ENCODE results near the gene TRIO.
"Not testable (repeated sequence)": the region's sequence is repeated elsewhere in the genome, so short reads cannot be mapped to it uniquely, and the experiment has no call there.

The TRIO gene

DNA sequence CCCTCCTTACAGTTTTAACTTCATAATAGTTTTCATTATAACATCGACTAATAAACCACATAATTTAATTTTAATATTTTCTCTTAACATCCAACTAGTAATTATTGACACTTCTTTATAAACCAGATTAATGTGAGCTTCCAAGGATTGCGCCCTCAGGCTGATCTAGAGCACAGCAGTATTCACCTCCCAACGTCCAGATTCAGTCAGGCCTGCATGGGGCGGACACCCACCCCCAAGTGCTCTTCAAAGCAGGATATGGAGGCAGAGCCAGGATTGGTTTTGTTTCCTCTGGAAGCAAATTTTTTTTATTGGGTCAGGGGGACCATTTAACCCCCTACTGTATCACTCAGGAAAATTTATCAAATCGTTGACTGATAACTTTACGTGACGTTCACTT lies 215.4 kb downstream of the TRIO start:
- DNase-seq (ENCODE audit: low spot score) = no peak

DNA sequence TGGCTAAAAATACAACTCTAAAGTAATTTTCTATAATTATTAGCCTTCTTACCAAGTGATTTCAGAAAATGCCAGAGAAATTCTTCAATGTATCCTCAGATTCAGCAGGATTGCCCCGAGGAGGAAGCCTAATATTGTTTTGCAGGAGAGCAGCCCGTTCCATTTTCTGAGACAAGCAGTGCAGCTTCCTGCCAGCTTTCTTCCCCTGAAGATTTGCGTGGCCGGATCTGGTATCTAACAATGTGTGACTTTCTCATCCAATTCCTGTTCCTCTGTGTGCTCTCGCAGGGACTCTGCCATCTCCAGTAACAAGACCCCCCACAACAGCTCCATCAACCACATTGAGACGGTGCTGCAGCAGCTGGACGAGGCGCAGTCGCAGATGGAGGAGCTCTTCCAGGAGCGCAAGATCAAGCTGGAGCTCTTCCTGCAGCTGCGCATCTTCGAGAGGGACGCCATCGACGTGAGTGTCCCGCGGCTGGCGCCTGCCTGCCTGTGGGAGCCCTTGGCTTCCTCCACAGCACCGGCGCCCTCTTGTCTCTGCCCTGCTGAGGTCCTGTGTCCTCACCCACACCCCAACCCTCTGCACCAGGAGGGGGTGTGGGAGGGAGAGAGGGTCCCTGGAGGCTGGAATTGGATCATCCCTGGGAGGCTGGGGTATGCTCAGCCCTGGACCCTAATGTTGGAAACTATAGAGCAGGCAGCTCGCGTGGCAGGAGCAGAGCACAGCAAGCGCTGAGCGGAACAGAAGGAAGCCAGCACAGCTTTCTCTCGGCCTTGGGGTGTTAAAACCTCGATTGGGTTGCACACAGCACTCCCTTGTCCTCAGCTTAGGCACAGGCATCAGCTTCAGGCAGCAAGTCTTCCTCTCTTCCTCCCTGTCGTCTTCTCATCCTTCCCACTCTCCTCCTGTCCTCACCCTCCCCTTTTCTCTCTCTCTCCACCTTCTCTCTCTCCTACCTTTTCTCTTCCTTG lies 216.2 kb downstream of the TRIO start:
- no peak for DNase-seq (ENCODE audit: low spot score)

DNA sequence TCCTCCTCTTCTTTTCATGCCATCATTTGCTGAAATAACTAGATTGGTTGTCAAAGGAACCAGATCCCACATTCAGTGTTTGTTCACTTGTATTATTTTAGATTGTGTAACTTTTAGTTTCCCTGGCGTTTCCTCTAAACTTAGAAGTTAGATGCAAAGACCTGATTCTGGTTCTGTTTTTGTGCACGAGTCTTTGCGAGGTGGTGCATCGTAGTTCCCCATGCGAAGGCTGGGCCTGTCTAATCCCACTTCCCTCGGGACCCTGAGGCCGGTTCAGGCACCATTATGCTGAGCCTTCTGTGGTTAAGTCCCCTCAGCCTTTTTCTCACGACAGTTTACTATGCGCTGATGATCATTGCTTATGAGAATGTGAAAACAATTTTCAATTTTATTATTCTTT lies 219.3 kb downstream of the TRIO start:
- no peak for DNase-seq (ENCODE audit: low spot score)

DNA sequence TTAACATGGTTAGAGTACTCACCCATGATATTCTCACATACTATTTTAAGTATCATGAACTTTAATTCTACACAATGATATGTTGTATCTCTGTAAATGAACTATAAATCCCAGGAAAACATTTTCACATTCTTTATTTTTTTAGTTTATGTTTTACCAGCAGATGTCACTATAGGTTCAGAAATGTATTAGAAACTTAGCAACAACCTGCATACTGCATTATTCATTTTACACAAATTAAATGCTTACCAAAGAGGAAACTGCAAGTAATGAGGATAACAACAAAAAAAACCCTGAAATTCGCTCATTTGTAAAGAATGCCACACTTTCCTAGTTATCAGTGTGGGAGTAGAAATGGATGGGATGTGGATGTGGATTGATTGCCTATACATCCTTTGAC lies 221.0 kb downstream of the TRIO start:
- DNase-seq (ENCODE audit: low spot score) = no peak

DNA sequence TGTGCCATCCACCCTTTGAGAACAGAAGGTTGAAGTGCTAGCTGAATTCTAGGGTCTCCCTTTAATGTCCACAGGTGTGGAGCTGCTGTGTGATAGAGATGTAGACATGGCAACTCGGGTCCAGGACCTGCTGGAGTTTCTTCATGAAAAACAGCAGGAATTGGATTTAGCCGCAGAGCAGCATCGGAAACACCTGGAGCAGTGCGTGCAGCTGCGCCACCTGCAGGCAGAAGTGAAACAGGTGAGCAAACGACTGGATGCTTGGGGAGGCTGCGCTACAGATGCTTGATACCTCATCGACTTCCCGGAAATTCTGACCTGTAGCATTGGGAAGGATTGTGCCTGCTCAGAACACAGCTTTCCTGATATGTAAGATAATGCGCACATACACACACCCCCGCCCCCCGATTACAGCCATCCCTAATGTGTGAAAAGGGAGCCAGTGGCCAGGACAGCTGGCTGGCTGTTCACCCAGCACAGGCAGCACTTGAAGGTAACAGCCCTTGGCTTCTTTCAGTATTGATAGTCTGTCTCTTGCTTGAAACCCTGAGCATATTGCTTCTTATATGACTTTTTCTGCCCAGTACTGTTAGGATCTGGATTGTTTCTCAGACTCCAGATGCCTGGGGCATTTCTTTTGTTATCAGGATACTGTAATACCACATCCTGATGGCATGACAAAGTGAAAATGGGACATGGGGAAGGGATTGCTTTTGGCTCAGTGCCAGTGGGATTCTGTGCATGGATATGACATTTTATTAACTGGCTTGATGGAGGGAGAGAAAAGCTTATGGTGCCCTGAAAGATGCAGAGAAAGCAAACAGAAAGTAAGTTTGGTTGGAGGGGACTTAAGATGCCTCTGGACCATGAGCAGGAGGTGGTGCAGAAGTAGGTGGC lies 221.7 kb downstream of the TRIO start:
- DNase-seq (ENCODE audit: low spot score) = no peak

DNA sequence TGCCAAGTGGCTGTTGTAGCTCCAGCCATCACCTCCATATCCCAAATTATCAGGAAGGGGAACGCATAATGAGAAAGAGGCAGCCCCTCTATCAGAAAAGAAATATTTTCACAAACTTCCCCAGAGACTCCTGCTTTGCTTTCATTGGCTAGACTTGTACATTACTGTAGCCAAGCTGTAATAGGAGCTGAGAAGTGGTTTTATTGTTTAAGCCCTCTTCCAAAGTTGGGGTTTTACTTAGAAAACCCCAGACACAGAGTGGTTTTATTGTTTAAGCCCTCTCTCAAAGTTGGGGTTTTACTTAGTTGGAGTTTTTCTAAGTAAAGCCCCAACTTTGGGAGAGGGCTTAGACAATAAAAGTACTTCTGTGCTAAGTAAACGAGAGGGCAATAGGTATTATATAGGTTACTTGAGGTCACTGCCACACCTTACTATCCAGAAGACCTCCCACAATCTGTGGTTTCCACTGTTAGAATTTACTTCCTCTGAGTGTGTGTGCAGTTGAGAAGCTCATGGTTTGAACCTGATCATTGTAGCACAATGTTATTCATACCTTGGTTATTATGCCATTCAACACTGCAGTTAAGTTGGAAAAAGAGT lies 222.8 kb downstream of the TRIO start:
- no peak for DNase-seq (ENCODE audit: low spot score)

DNA sequence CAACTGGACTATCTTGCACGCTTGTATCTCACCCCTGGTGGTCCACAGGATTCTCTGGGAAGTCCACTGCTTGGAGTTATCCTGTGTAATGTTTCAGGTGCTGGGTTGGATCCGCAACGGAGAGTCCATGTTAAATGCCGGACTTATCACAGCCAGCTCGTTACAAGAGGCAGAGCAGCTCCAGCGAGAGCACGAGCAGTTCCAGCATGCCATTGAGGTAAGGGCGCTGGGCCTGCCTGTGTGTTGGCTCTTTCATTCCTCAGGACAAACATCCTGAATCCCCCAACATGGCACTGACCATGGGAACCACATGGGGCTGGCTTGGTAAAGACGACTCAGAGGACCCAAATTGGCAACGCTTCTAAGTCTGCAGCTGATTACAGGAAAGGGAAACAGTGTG lies 223.6 kb downstream of the TRIO start:
- DNase-seq (ENCODE audit: low spot score) = no peak

DNA sequence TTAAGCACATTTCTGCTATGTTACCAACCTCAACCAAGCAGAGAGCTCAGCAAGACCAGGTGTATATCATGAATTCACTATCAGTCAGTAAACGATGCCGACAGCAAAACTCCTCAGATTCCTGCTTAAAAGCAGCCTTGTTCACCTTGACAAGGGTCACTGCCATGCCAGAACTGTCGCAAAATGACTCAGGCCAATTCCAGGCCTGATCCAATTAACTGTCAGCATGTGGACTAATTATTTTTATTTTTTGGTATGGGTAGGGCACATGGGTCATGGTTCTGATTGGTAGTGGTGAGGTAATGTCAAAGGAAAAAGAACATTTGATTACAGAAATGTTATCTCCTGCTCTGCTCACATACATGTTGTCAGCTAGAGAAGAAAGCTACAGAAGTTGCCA lies 224.2 kb downstream of the TRIO start:
- no peak for DNase-seq (ENCODE audit: low spot score)

DNA sequence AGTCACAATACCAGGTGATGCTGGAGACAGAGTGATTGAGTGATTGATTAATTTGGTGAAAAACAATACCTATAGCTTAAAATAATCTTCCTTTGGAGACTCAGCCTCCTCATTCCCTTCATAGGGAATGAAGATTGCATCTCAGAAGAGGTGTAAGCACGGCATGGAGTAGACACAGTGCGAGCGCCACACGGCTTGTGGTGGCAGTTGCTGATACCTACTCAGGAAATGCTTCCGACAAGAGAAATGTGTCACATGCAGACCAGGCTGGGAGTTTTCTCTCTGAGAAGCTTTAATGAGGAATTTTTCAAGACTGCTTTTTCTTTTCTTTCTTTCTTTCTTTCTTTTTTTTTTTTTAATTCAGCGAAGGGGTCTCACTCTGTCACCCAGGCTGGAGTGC lies 226.6 kb downstream of the TRIO start:
- DNase-seq (ENCODE audit: low spot score) = no peak

DNA sequence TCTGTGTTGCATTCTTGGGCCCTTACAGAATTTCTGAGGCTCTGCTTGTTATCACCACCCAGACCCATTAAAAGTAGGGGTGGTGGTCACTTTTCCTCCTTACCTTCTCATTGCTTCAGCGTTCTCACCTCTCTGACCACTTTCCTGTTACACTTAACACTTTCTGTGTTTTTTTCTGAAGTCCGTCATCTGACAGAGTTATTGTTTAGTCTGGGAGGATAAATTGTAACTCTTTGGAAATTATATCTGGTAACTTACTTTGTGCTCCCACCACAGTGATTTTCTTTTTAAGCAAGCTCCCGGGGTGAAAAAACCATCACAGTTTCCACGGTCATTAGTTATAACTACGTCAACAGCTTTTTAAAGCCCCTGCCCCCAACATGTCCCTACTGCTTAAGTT lies 227.2 kb downstream of the TRIO start:
- DNase-seq (ENCODE audit: low spot score) = no peak

DNA sequence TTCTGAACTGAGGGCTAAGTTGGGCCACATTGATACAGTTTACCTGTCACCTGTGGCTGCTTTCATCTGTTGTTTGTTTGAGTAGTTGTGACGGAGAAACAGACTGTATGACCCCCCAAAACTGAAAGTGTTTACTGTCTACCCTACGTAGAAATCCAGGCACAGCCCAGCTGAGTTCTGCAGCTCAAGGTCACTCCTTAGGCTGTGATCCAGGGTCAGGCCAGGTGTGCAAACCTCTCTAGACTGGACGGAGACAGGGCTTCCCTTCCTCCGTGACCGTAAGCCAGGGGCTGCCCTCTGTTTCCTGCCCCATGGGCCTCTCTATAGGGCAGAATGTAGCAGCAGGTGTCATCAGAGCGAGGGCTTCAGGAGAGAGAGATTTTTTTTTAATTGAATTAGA lies 230.5 kb downstream of the TRIO start:
- no peak for DNase-seq (ENCODE audit: low spot score)

DNA sequence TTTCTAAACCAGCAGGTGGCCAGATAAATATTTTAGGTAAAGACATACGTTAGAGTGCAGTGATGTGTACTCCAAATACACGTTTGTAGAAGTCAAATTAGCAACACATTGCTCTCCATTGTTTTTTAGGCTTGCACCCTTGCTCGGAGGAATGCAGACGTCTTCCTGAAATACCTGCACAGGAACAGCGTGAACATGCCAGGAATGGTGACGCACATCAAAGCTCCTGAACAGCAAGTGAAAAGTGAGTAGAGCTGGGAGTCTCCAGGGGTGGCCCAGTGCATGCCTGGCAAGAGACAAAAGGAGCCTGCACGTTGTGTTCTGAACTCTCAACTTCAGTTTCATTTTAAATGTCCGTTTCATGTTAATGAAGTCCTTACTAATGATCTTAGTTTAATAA lies 231.0 kb downstream of the TRIO start:
- DNase-seq (ENCODE audit: low spot score) = no peak

DNA sequence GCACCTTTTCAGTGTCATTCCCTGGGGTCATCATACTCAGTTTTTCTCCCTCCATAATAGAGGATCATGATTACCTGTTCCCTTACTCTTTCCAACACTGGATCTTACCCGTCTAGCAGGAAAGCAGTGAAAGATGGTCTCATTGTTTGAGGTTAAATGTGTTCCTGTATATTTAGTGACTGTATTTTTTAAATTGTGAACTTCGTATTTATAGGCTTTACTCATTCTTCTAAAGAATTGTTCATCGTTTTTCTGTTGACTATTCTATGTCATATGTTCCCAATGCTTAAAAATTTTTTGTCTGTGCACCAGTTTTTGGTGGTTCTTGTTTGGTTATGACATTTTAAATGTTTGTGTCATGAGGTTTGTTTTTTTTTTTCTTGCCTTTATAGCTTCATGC lies 233.6 kb downstream of the TRIO start:
- DNase-seq (ENCODE audit: low spot score) = no peak

DNA sequence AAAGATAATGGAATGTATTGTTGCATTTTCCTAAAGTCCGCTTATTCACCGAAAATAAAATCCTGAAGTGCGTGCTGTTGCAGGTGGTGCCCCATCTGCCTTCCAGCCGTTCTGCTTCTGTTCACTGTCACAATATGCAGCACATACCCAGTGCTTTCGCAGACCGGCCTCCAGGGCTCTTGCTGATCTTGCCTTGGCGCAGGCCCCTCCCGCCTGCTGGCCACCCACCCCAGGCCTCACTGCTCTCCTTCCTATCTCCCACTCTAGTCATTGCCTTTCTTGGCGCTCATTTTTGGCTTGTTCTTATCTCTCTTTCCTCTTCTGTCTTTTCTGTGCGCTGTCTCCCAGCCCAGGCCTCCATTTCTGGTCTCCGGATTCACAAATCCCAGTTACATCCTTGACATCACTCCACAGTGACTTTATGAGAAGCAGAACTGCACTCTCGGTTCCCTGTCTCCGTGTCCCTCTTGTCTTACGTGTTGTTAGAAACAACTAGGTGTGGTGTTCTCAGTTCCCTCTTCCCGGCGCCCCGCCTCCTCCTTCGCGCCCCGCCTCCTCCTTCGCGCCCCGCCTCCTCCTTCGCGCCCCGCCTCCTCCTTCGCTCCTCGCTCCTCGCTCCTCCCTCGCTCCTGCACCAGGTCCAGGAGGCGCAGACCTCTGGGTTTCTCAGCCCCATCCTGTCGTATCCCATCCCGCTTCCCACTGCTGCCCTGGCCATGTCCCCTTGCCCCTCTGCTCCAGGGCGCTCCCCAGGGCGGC lies 236.8 kb downstream of the TRIO start:
- DNase-seq (ENCODE audit: low spot score) = no peak

DNA sequence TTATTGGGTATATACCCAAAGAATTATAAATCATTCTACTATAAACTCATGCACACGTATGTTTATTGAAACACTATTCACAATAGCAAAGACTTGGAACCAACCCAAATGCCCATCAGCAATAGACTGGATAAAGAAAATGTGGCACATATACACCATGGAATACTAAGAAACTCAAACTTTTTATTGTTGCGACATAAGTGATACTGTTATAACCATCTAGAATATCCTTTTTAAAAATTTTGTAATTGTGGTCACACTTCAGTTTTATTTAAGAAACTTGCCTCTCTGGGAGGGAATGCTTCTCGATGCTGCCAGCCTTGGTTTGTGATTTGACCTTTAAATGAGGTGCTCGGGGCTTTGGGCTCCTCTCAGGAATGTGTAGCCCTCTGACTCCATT lies 237.6 kb downstream of the TRIO start:
- DNase-seq (ENCODE audit: low spot score) = no peak

DNA sequence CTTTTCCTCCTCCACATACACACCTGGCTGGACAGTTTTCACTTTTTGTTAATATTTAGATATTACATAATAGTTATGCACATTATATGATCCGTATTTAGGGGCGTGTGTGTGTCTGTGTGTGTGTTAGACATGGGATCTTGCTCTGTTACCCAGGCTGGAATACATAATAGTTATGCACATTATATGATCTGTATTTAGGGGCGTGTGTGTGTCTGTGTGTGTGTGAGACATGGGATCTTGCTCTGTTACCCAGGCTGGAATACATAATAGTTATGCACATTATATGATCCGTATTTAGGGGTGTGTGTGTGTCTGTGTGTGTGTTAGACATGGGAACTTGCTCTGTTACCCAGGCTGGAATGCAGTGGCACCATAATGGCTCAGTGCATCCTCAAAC lies 239.5 kb downstream of the TRIO start:
- no peak for DNase-seq (ENCODE audit: low spot score)

DNA sequence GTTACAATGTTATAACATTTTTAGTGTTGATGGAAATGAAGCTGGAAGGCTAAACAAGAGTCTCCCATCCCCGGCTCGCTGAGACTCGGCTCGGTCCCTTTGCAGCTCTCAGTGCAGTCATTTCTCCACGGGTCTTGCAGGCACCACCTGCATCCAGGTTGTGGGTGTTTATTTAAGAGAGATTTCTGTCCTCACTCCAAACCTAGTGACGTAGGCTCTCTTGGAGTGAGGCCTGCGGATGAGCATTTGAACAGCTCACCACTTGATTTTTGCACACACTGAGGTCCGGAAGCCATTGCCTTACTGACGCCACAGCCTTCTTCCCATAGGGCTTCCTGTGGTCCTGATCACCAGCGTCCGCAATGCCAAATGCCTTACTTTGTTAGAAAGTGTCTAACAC lies 240.8 kb downstream of the TRIO start:
- no peak for DNase-seq (ENCODE audit: low spot score)

DNA sequence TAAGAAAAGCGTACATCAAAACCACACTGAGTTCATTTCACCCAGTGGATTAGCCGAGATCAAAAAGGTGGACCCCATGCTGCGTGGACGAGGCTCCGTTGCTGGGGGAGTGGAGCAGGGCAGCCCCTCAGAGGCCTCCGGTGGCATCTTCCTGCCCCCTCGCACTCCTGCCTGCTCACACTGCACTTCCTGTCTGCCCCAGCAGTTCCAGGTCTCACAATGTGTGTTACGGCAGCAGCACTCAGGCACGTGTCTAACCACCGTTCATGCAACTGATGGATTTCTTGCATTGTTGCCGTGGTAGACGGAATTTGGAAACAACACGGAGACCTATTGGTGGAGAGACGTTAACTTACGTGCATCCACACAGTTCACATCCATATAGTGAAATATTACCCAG lies 241.9 kb downstream of the TRIO start:
- no peak for DNase-seq (ENCODE audit: low spot score)

DNA sequence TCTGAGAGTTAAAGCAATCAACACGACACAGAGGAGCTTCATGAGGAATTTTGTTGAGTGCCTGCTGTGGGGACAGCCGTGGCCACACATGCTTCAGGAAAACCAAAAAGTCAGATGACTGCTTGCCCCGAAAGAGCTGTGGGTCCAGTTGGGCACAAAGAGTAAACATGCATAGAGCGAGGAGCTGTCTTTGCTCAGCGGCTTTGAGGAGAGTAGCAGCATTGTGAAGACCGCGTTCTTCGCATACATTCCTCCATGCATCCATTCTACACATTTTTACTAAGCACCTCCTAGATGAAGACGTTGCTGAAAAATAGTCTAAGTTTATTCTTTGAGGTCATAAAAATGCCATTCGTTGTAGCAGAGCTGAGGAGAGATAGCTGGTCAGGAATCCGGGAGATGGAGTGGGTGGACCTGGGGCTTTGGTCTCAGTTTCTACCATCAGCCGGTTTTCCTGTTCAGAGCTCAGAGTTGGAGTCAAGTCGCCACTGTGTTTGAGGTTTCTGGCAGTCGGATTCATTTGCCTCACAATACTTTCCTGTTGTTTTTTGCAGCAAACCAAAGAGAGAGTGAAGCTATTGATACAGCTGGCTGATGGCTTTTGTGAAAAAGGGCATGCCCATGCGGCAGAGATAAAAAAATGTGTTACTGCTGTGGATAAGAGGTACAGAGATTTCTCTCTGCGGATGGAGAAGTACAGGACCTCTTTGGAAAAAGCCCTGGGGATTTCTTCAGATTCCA lies 243.9 kb downstream of the TRIO start:
- peak; percentile 51 for DNase-seq (ENCODE audit: low spot score)

DNA sequence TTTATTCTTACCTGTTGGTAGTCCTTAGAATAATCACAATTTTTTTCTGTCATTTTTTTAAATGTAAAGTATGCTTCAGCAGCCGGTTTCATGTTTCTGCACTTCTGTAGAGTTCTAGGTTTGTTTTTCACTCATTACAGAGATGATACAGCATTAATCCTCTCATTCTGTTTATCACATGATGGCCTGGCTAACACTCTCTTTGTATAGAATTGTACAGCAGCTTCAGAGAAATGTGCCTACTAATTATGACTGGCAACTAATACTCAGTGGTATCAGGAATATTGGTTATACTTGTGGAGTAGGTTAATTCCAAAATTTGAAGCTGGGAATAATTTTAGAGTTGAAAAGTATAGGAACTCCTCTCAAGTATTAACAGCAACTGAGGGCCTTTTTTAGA lies 245.6 kb downstream of the TRIO start:
- no peak for DNase-seq (ENCODE audit: low spot score)

DNA sequence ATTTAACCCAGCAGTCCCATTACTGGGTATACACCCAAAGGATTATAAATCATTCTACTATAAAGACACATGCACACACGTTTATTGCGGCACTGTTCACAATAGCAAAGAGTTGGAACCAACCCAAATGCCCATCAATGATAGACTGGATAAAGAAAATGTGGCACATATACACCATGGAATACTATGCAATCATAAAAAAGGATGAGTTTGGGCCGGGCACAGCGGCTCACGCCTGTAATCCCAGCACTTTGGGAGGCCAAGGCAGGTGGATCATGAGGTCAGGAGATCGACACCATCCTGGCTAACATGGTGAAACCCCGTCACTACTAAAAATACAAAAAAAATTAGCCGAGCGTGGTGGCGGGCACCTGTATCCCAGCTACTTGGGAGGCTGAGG lies 249.4 kb downstream of the TRIO start:
- not testable (repeated sequence) for DNase-seq (ENCODE audit: low spot score)

Data from Ammon's horn (tissue), 1 donor.